ENCODE results near the gene LGR6. TPM values are rescaled to one million over a fixed set of nuclear protein-coding genes. Genes with fewer than 3 reads are reported as not detected.
A peak's percentile ranks its signal among the peaks of the same experiment; 100 is the strongest.

The LGR6 gene
- polyA plus RNA-seq, 4 donors: 0.27 to 1.0 (median 0.28) TPM; not detected in 1

DNA sequence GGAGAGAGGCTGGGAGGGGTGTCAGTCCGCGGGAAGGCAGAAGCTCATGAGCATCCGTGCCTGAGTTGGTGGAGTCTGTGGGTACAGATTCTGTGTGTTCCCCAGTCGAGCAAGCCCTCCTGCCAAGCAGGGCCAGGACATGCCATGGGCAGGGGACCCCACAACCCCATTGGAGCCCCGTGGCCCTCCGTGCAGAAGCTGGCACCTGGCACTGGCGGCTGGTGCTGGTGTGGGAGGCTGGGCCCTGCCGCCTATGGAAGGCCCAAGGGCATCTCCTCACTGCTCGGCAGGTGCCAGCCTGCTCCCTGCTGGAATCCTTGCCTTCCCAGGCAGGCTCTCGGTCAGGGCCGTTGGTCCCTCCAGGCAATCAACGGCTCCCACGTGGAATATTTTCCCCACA, 74.4 kb downstream of the LGR6 start:
- no peaks in the 10 kb centered on the region for H3K9me3 ChIP-seq (ENCODE audit: control insufficient read depth in 2 of 2, insufficient read depth in 1 of 2, low read depth in 1 of 2, low read length in 1 of 2)
- peaks cover 0 to 20% (median 2%) of the 10 kb centered on the region in 3 donors for H3K27me3 ChIP-seq (ENCODE audit: control insufficient read depth in 3 of 3, insufficient read depth in 3 of 3, low read length in 3 of 3)
- H3K27ac ChIP-seq (ENCODE audit: low read depth in 1 of 3, low read length in 2 of 3): no peak overlapping the region
- no peak for DNase-seq
- H3K36me3 ChIP-seq (ENCODE audit: control insufficient read depth in 3 of 3, insufficient read depth in 2 of 3, low read depth in 1 of 3, low read length in 3 of 3): no peaks in the 10 kb centered on the region
- no peak for FAIRE-seq
- no peak overlapping the region for H3K4me3 ChIP-seq (ENCODE audit: low read depth in 1 of 3, low read length in 3 of 3)
- H3K4me1 ChIP-seq (ENCODE audit: control insufficient read depth in 3 of 3, insufficient read depth in 2 of 3, low read depth in 1 of 3, low read length in 2 of 3): peaks cover 0 to 8% (median 0%) of the 10 kb centered on the region in 3 donors
- WGBS, 3 donors: 86 to 90% (median 86%) methylated on average over 13 of the region's 13 CpGs

DNA sequence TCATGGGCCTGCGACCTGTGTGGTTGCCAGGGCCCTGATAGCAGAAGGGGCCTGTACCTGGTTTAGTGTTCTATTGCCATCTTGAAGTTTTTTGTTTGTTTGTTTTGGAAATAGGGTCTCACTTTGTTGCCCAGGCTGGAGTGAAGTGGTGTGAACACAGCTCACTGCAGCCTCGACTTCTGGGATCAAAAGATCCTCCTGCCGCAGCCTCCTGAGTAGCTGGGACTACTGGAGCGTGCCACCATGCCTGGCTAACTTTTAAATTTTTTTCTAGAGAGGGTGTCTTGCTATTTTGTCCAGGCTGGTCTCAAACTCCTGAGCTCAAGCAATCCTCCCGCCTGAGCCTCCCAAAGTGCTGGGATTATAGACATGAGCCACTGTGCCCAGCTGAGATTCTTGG, 75.2 kb downstream of the LGR6 start:
- Histone ChIP-seq H3K27ac (ENCODE audit: low read depth in 1 of 3, low read length in 2 of 3) (no peak overlapping the region), H3K4me1 (ENCODE audit: control insufficient read depth in 3 of 3, insufficient read depth in 2 of 3, low read depth in 1 of 3, low read length in 2 of 3) (peaks cover 0 to 8% (median 0%) of the 10 kb centered on the region in 3 donors), H3K4me3 (ENCODE audit: low read depth in 1 of 3, low read length in 3 of 3) (no peak overlapping the region), H3K9me3 (ENCODE audit: control insufficient read depth in 2 of 2, insufficient read depth in 1 of 2, low read depth in 1 of 2, low read length in 1 of 2) (no peaks in the 10 kb centered on the region), H3K27me3 (ENCODE audit: control insufficient read depth in 3 of 3, insufficient read depth in 3 of 3, low read length in 3 of 3) (peaks cover 0 to 20% (median 2%) of the 10 kb centered on the region in 3 donors), H3K36me3 (ENCODE audit: control insufficient read depth in 3 of 3, insufficient read depth in 2 of 3, low read depth in 1 of 3, low read length in 3 of 3) (no peaks in the 10 kb centered on the region)
- whole genome bisulfite sequencing, 3 donors: 88 to 91% (median 88%) methylated on average over 5 of the region's 5 CpGs
- no peak for FAIRE-seq
- DNase-seq: no peak

DNA sequence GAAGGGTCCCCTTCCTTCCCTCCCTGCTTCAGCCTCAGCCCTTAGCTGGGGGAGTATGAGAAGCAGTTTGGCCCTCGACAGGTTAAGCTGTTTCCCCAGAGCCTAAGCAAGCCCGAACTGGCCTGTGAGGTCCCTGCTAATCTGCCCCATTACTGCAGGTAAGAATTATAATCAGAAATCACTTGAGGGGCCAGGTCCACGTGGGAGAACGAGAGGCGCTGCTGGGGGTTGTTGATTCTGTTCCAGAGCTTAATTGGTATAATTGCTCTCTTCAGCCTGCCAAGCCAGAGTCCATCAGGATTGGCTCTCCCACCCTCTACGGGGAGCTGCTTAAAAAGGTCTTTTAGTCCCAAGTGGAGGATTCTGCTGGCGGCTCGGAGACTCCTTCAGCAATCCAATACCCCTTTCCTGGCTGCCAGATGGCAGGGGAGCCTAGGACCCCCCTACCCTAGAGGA, 77.3 kb downstream of the LGR6 start:
- no peak overlapping the region for H3K27ac ChIP-seq (ENCODE audit: low read depth in 1 of 3, low read length in 2 of 3)
- DNase-seq (peak in 1 of 2 donors; percentile 36), FAIRE-seq (no peak)
- H3K4me1 ChIP-seq (ENCODE audit: control insufficient read depth in 3 of 3, insufficient read depth in 2 of 3, low read depth in 1 of 3, low read length in 2 of 3): peaks cover 0 to 8% (median 0%) of the 10 kb centered on the region in 3 donors
- H3K36me3 ChIP-seq (ENCODE audit: control insufficient read depth in 3 of 3, insufficient read depth in 2 of 3, low read depth in 1 of 3, low read length in 3 of 3): no peaks in the 10 kb centered on the region
- WGBS, 3 donors: 10 to 34% (median 23%) methylated on average over 8 of the region's 8 CpGs
- H3K27me3 ChIP-seq (ENCODE audit: control insufficient read depth in 3 of 3, insufficient read depth in 3 of 3, low read length in 3 of 3): peaks cover 0 to 15% (median 2%) of the 10 kb centered on the region in 3 donors
- no peak overlapping the region for H3K4me3 ChIP-seq (ENCODE audit: low read depth in 1 of 3, low read length in 3 of 3)
- H3K9me3 ChIP-seq (ENCODE audit: control insufficient read depth in 2 of 2, insufficient read depth in 1 of 2, low read depth in 1 of 2, low read length in 1 of 2): no peaks in the 10 kb centered on the region

DNA sequence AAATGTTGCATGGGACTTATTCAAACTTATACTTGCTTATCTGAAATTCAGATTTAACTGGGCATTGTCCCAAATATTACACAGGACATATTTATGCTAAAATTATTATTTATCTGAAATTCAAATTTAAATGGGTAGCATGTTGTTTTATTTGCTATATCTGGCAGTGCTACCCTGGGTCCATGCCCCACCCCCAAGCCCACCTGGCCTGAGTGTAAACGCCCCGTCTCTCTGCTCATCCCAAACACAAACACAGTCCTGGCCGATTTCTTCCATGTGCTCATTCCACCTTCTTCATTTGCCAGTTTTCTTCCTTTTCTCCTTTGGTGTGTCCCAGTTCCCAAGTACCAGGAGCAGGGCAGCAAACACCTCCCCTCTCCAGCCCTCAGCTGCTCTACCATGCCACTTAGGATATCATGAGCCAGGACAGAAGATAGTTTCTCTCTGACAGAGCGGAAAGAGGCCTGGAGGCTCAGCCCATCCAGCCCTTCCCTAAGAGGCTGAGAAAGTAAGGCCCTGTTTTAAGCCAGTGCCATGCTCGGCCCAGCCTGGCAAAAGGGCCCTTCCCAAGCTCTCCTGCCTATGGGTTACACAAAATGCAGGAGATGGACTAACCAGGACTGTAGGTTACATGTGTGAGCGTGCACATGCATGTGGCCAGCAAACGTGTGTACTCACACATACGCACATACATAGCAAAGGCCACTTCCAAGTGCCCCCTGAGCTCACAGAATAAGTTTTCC, 78.7 kb downstream of the LGR6 start:
- H3K27ac ChIP-seq (ENCODE audit: low read depth in 1 of 3, low read length in 2 of 3): no peak overlapping the region
- no peak for FAIRE-seq
- H3K36me3 ChIP-seq (ENCODE audit: control insufficient read depth in 3 of 3, insufficient read depth in 2 of 3, low read depth in 1 of 3, low read length in 3 of 3): no peaks in the 10 kb centered on the region
- no peaks in the 10 kb centered on the region for H3K9me3 ChIP-seq (ENCODE audit: control insufficient read depth in 2 of 2, insufficient read depth in 1 of 2, low read depth in 1 of 2, low read length in 1 of 2)
- 82 to 87% (median 86%) methylated on average over 8 of the region's 8 CpGs for WGBS, 3 donors
- no peak for DNase-seq
- H3K27me3 ChIP-seq (ENCODE audit: control insufficient read depth in 3 of 3, insufficient read depth in 3 of 3, low read length in 3 of 3): peaks cover 0 to 12% (median 2%) of the 10 kb centered on the region in 3 donors
- peaks cover 0 to 8% (median 0%) of the 10 kb centered on the region in 3 donors for H3K4me1 ChIP-seq (ENCODE audit: control insufficient read depth in 3 of 3, insufficient read depth in 2 of 3, low read depth in 1 of 3, low read length in 2 of 3)
- no peak overlapping the region for H3K4me3 ChIP-seq (ENCODE audit: low read depth in 1 of 3, low read length in 3 of 3)

DNA sequence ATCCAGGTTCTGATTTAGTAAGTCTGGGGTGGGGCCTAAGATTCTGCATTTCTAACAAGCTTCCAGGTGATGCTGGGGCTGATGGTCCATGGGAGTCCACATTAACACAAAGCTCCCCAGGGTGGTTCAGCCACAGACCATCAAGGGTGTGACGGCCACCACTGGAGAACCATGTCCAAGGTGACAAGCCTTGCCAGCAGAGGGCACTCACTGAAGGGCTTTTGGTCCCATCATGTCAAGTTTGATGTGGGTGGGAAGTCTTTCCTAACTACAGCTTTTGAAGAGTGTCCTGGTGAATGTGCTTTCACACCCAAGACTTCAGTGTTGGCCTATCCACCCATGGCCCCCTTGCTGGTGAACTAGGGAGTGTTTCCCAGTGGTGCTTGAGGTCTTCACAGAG, 81.0 kb downstream of the LGR6 start:
- Histone ChIP-seq H3K9me3 (ENCODE audit: control insufficient read depth in 2 of 2, insufficient read depth in 1 of 2, low read depth in 1 of 2, low read length in 1 of 2) (no peaks in the 10 kb centered on the region), H3K36me3 (ENCODE audit: control insufficient read depth in 3 of 3, insufficient read depth in 2 of 3, low read depth in 1 of 3, low read length in 3 of 3) (no peaks in the 10 kb centered on the region), H3K4me1 (ENCODE audit: control insufficient read depth in 3 of 3, insufficient read depth in 2 of 3, low read depth in 1 of 3, low read length in 2 of 3) (peaks cover 0 to 8% (median 0%) of the 10 kb centered on the region in 3 donors), H3K27me3 (ENCODE audit: control insufficient read depth in 3 of 3, insufficient read depth in 3 of 3, low read length in 3 of 3) (peaks cover 0 to 8% (median 2%) of the 10 kb centered on the region in 3 donors), H3K27ac (ENCODE audit: low read depth in 1 of 3, low read length in 2 of 3) (no peak overlapping the region), H3K4me3 (ENCODE audit: low read depth in 1 of 3, low read length in 3 of 3) (no peak overlapping the region)
- WGBS, 3 donors: 14 to 55% (median 28%) methylated on average over 1 of the region's 1 CpG
- no peak for FAIRE-seq
- peak; percentile 38 to 52 for DNase-seq

DNA sequence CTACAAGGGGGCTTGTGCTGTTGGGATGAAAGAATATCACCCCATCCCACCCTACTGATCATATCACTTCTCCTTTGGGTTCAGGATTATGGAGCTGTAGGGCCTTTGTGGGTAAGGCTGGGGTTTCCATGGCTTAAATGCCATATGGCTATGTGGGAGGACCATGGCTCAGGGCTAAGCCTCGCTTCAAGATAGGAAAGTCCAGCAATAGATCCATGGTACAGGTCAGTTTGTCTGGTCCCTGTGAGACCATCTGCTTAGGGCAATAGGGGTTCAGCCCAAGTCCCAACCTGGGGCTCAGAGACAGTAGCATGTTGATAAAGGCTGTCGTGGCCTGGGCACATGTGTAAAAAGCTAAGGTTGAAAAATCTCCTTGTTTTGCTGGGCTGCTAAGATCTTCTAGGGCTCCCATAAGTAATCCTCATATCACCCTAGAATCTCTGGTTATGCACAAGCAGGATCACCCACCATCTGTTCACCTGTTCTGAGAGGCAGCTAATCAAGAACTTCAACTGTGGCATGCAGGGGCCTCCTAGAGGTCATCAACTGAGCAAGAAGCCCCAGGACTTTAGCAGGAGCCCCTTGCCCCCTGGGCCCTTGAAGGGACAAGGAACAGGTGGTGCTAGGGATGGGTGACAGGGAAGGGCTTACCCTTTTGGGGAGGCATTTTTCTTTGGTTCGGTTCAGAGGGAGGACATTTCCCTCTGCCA, 81.6 kb downstream of the LGR6 start:
- Histone ChIP-seq H3K4me3 (ENCODE audit: low read depth in 1 of 3, low read length in 3 of 3) (no peak overlapping the region), H3K36me3 (ENCODE audit: control insufficient read depth in 3 of 3, insufficient read depth in 2 of 3, low read depth in 1 of 3, low read length in 3 of 3) (no peaks in the 10 kb centered on the region), H3K27me3 (ENCODE audit: control insufficient read depth in 3 of 3, insufficient read depth in 3 of 3, low read length in 3 of 3) (peaks cover 0 to 6% (median 2%) of the 10 kb centered on the region in 3 donors), H3K9me3 (ENCODE audit: control insufficient read depth in 2 of 2, insufficient read depth in 1 of 2, low read depth in 1 of 2, low read length in 1 of 2) (no peaks in the 10 kb centered on the region), H3K4me1 (ENCODE audit: control insufficient read depth in 3 of 3, insufficient read depth in 2 of 3, low read depth in 1 of 3, low read length in 2 of 3) (peaks cover 0 to 8% (median 0%) of the 10 kb centered on the region in 3 donors), H3K27ac (ENCODE audit: low read depth in 1 of 3, low read length in 2 of 3) (no peak overlapping the region)
- FAIRE-seq (no peak), DNase-seq (no peak)
- WGBS, 3 donors: 91 to 96% (median 94%) methylated on average over 3 of the region's 3 CpGs

DNA sequence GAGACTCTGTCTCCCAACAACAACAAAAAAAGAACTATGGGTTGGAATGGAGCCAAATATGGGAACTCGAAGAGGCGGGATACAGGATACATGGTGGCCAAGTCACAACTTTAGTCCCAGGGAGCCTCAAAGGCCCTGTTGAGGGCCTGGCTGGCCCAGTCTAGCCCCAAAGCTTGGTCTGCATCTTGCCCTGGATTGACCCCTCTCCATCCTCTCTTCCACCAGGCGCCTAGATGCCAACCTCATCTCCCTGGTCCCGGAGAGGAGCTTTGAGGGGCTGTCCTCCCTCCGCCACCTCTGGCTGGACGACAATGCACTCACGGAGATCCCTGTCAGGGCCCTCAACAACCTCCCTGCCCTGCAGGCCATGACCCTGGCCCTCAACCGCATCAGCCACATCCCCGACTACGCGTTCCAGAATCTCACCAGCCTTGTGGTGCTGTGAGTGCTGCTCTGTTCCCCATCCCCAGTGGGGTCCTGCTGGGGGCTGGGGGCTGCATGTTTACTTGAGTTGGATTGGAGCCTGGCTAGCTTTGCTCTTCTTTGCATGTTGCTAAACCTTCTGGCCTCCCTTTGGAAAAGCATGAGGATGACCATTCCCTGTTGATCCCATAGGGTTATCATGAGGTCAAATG, 82.6 kb downstream of the LGR6 start:
- Histone ChIP-seq H3K9me3 (ENCODE audit: control insufficient read depth in 2 of 2, insufficient read depth in 1 of 2, low read depth in 1 of 2, low read length in 1 of 2) (no peaks in the 10 kb centered on the region), H3K4me1 (ENCODE audit: control insufficient read depth in 3 of 3, insufficient read depth in 2 of 3, low read depth in 1 of 3, low read length in 2 of 3) (peaks cover 0 to under 1% (median 0%) of the 10 kb centered on the region in 3 donors), H3K36me3 (ENCODE audit: control insufficient read depth in 3 of 3, insufficient read depth in 2 of 3, low read depth in 1 of 3, low read length in 3 of 3) (no peaks in the 10 kb centered on the region), H3K4me3 (ENCODE audit: low read depth in 1 of 3, low read length in 3 of 3) (no peak overlapping the region), H3K27ac (ENCODE audit: low read depth in 1 of 3, low read length in 2 of 3) (no peak overlapping the region), H3K27me3 (ENCODE audit: control insufficient read depth in 3 of 3, insufficient read depth in 3 of 3, low read length in 3 of 3) (peaks cover 0 to under 1% (median 0%) of the 10 kb centered on the region in 3 donors)
- 93 to 96% (median 95%) methylated on average over 11 of the region's 11 CpGs for WGBS, 3 donors
- FAIRE-seq: no peak
- DNase-seq: no peak

DNA sequence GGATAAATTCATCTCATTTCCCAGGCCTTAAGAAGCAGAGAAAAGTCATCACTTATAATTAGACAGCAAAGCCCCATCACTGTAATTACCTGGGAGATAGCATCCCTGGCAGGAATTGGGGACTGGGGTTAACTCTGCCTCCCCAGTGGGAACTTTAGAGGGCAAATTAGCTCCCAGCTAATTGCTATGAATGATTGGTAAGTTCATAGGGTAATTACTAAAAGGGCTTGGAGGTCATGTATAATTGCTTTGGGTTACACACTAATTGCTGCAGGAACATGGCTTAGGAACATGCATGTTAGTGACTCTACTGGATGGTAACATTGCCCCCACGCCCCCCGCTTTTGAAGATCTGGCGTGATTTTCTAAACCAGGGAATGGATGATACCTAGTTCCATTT, 83.3 kb downstream of the LGR6 start:
- 89 to 100% (median 89%) methylated on average over 3 of the region's 3 CpGs for WGBS, 3 donors

More for the DNA sequence above, 83.3 kb downstream of the LGR6 start:
- H3K4me3 ChIP-seq (ENCODE audit: low read depth in 1 of 3, low read length in 3 of 3): no peak overlapping the region
- no peak for DNase-seq
- H3K9me3 ChIP-seq (ENCODE audit: control insufficient read depth in 2 of 2, insufficient read depth in 1 of 2, low read depth in 1 of 2, low read length in 1 of 2): no peaks in the 10 kb centered on the region
- no peaks in the 10 kb centered on the region for H3K36me3 ChIP-seq (ENCODE audit: control insufficient read depth in 3 of 3, insufficient read depth in 2 of 3, low read depth in 1 of 3, low read length in 3 of 3)
- no peak for FAIRE-seq
- no peak overlapping the region for H3K27ac ChIP-seq (ENCODE audit: low read depth in 1 of 3, low read length in 2 of 3)
- no peaks in the 10 kb centered on the region for H3K27me3 ChIP-seq (ENCODE audit: control insufficient read depth in 3 of 3, insufficient read depth in 3 of 3, low read length in 3 of 3)
- no peaks in the 10 kb centered on the region for H3K4me1 ChIP-seq (ENCODE audit: control insufficient read depth in 3 of 3, insufficient read depth in 2 of 3, low read depth in 1 of 3, low read length in 2 of 3)
